Measurements from ENCODE around the gene RUFY3.

DNA sequence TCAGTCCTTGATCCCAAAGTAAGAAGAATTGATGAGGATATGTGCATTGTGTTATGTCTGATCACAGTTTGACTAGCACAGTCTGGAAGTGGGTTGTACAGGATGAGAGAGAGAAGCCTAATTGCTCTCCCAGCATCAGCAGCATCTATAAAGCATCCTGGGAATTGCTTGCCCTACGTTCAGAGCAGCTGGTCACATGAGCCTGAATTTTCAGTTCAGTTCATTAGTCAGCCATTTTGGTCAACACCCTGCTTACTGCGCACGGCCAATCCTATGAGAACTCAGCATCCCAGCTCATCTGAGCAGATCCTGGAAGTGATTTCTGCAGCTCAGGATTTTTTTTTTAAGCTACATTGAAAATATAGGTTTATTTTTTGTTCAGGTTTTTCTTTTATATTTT, at the start of gene RUFY3:
- TF ChIP-seq CTCF (IDR thresholded peaks at IDR 0.05; ENCODE audit: low read depth, low read length, poor library complexity, severe bottlenecking): no peak
- no peak for TF ChIP-seq EZH2phosphoT487 (IDR thresholded peaks at IDR 0.05; ENCODE audit: borderline replicate concordance, low read length)

Data from DOHH2 (cell line).